Measurements from ENCODE around the gene ADAMTSL2. TPM values are rescaled to one million over a fixed set of nuclear protein-coding genes. Genes with fewer than 3 reads are reported as not detected.

The ADAMTSL2 gene
- total RNA-seq, 1 experiment from 2014 or later = 0.87 TPM

DNA sequence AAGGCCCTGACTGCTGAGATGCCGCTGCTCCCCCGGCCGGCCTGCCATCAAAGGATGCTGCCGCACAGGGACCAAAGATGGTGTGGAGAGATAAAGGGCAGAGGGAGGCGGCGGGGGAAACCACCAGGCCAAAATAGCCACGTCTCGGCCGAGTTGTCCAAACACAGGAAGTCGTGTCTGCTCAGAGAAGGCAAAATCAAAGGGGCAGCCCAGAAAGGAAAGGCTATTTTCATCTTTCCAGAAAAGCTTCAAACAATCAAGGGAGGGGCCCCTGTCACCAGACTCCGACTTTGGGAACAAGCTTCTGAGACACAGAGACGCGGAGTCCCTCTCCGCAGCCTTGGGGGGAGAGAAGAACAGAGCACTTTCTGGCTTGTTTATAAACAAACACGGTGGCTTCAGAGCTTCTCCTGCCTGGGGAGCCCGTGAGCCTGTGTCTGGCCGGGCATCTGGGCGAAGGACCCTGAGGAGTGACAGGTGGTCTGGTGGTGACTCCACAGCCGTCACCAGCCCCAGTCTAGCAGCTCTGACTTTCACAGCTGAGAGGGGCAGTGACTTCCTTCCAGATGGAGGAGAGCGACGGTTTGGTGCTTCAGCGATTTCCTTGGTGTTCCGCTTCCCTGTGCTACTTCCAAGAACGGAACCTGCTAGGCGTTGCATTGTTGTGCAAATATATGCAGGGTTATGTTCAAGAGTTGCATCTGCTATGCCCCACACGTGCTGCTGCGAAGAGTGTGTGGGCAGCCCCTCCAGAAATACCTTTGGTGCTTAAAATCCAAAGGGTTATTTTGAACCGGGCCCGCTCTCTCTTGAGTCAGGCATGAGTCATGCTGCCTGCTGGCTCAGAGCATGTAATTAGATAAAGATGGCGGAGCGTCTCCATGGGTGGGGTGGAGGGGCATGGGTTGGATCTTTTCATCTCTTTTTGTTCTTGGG, 24.0 kb downstream of the ADAMTSL2 start:
- H3K27me3 Mint-ChIP-seq (ENCODE audit: low read depth) = no peaks in the 10 kb centered on the region; the same call in 1 of the 2 replicates
- H3K27ac Mint-ChIP-seq = peak overlapping the region; percentile 91
- peaks cover 22% of the 10 kb centered on the region for H3K4me1 Mint-ChIP-seq
- DNase-seq (ENCODE audit: low spot score) (no peak), ATAC-seq (peak; percentile 46)
- no peak overlapping the region for H3K4me3 Mint-ChIP-seq
- POLR2A ChIA-PET = no interaction called here
- no peaks in the 10 kb centered on the region for H3K36me3 Mint-ChIP-seq
- no peaks in the 10 kb centered on the region; the same call in 1 of the 2 replicates for H3K9me3 Mint-ChIP-seq
- CTCF ChIA-PET = interaction anchor here (0.6 to 0.9 kb wide), 3 partner anchors 7 to 1736 kb away, joined by 3 to 4 read pairs (median 3); no protein-coding TSS in a partner anchor
- TF ChIP-seq, protein P1, sequence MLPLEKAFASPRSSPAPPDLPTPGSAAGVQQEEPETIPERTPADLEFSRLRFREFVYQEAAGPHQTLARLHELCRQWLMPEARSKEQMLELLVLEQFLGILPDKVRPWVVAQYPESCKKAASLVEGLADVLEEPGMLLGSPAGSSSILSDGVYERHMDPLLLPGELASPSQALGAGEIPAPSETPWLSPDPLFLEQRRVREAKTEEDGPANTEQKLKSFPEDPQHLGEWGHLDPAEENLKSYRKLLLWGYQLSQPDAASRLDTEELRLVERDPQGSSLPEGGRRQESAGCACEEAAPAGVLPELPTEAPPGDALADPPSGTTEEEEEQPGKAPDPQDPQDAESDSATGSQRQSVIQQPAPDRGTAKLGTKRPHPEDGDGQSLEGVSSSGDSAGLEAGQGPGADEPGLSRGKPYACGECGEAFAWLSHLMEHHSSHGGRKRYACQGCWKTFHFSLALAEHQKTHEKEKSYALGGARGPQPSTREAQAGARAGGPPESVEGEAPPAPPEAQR (CRISPR knock-in tag; IDR thresholded peaks at IDR 0.05) = no peak
- TF ChIP-seq SOX15 (CRISPR knock-in tag; IDR thresholded peaks at IDR 0.05) (no peak), FOXP1 (CRISPR knock-in tag; IDR thresholded peaks at IDR 0.05; ENCODE audit: borderline replicate concordance) (no peak), ZNF263 (CRISPR knock-in tag; IDR thresholded peaks at IDR 0.05; ENCODE audit: low read depth) (no peak), NFATC4 (CRISPR knock-in tag; IDR thresholded peaks at IDR 0.05) (no peak), ZNF232 (CRISPR knock-in tag; IDR thresholded peaks at IDR 0.05) (no peak), FOXJ3 (CRISPR knock-in tag; IDR thresholded peaks at IDR 0.05; ENCODE audit: borderline replicate concordance) (no peak), ZNF219 (CRISPR knock-in tag; IDR thresholded peaks at IDR 0.05; ENCODE audit: borderline replicate concordance) (no peak), TEAD1 (CRISPR knock-in tag; IDR thresholded peaks at IDR 0.05) (no peak)
- TF ChIP-seq, protein P2, sequence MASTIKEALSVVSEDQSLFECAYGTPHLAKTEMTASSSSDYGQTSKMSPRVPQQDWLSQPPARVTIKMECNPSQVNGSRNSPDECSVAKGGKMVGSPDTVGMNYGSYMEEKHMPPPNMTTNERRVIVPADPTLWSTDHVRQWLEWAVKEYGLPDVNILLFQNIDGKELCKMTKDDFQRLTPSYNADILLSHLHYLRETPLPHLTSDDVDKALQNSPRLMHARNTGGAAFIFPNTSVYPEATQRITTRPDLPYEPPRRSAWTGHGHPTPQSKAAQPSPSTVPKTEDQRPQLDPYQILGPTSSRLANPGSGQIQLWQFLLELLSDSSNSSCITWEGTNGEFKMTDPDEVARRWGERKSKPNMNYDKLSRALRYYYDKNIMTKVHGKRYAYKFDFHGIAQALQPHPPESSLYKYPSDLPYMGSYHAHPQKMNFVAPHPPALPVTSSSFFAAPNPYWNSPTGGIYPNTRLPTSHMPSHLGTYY (CRISPR knock-in tag; IDR thresholded peaks at IDR 0.05) = no peak
- TF ChIP-seq, protein P3, sequence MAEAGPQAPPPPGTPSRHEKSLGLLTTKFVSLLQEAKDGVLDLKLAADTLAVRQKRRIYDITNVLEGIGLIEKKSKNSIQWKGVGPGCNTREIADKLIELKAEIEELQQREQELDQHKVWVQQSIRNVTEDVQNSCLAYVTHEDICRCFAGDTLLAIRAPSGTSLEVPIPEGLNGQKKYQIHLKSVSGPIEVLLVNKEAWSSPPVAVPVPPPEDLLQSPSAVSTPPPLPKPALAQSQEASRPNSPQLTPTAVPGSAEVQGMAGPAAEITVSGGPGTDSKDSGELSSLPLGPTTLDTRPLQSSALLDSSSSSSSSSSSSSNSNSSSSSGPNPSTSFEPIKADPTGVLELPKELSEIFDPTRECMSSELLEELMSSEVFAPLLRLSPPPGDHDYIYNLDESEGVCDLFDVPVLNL (CRISPR knock-in tag; IDR thresholded peaks at IDR 0.05; ENCODE audit: borderline replicate concordance, low read depth) = no peak
- TF ChIP-seq, protein P4, sequence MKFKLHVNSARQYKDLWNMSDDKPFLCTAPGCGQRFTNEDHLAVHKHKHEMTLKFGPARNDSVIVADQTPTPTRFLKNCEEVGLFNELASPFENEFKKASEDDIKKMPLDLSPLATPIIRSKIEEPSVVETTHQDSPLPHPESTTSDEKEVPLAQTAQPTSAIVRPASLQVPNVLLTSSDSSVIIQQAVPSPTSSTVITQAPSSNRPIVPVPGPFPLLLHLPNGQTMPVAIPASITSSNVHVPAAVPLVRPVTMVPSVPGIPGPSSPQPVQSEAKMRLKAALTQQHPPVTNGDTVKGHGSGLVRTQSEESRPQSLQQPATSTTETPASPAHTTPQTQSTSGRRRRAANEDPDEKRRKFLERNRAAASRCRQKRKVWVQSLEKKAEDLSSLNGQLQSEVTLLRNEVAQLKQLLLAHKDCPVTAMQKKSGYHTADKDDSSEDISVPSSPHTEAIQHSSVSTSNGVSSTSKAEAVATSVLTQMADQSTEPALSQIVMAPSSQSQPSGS (CRISPR knock-in tag; IDR thresholded peaks at IDR 0.05; ENCODE audit: borderline replicate concordance, low read depth) = no peak
- TF ChIP-seq, protein P5, sequence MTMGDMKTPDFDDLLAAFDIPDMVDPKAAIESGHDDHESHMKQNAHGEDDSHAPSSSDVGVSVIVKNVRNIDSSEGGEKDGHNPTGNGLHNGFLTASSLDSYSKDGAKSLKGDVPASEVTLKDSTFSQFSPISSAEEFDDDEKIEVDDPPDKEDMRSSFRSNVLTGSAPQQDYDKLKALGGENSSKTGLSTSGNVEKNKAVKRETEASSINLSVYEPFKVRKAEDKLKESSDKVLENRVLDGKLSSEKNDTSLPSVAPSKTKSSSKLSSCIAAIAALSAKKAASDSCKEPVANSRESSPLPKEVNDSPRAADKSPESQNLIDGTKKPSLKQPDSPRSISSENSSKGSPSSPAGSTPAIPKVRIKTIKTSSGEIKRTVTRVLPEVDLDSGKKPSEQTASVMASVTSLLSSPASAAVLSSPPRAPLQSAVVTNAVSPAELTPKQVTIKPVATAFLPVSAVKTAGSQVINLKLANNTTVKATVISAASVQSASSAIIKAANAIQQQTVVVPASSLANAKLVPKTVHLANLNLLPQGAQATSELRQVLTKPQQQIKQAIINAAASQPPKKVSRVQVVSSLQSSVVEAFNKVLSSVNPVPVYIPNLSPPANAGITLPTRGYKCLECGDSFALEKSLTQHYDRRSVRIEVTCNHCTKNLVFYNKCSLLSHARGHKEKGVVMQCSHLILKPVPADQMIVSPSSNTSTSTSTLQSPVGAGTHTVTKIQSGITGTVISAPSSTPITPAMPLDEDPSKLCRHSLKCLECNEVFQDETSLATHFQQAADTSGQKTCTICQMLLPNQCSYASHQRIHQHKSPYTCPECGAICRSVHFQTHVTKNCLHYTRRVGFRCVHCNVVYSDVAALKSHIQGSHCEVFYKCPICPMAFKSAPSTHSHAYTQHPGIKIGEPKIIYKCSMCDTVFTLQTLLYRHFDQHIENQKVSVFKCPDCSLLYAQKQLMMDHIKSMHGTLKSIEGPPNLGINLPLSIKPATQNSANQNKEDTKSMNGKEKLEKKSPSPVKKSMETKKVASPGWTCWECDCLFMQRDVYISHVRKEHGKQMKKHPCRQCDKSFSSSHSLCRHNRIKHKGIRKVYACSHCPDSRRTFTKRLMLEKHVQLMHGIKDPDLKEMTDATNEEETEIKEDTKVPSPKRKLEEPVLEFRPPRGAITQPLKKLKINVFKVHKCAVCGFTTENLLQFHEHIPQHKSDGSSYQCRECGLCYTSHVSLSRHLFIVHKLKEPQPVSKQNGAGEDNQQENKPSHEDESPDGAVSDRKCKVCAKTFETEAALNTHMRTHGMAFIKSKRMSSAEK (CRISPR knock-in tag; IDR thresholded peaks at IDR 0.05; ENCODE audit: borderline replicate concordance) = no peak
- TF ChIP-seq, protein P6, sequence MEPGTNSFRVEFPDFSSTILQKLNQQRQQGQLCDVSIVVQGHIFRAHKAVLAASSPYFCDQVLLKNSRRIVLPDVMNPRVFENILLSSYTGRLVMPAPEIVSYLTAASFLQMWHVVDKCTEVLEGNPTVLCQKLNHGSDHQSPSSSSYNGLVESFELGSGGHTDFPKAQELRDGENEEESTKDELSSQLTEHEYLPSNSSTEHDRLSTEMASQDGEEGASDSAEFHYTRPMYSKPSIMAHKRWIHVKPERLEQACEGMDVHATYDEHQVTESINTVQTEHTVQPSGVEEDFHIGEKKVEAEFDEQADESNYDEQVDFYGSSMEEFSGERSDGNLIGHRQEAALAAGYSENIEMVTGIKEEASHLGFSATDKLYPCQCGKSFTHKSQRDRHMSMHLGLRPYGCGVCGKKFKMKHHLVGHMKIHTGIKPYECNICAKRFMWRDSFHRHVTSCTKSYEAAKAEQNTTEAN (CRISPR knock-in tag; IDR thresholded peaks at IDR 0.05) = no peak
- TF ChIP-seq, protein P7, sequence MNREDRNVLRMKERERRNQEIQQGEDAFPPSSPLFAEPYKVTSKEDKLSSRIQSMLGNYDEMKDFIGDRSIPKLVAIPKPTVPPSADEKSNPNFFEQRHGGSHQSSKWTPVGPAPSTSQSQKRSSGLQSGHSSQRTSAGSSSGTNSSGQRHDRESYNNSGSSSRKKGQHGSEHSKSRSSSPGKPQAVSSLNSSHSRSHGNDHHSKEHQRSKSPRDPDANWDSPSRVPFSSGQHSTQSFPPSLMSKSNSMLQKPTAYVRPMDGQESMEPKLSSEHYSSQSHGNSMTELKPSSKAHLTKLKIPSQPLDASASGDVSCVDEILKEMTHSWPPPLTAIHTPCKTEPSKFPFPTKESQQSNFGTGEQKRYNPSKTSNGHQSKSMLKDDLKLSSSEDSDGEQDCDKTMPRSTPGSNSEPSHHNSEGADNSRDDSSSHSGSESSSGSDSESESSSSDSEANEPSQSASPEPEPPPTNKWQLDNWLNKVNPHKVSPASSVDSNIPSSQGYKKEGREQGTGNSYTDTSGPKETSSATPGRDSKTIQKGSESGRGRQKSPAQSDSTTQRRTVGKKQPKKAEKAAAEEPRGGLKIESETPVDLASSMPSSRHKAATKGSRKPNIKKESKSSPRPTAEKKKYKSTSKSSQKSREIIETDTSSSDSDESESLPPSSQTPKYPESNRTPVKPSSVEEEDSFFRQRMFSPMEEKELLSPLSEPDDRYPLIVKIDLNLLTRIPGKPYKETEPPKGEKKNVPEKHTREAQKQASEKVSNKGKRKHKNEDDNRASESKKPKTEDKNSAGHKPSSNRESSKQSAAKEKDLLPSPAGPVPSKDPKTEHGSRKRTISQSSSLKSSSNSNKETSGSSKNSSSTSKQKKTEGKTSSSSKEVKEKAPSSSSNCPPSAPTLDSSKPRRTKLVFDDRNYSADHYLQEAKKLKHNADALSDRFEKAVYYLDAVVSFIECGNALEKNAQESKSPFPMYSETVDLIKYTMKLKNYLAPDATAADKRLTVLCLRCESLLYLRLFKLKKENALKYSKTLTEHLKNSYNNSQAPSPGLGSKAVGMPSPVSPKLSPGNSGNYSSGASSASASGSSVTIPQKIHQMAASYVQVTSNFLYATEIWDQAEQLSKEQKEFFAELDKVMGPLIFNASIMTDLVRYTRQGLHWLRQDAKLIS (CRISPR knock-in tag; IDR thresholded peaks at IDR 0.05; ENCODE audit: borderline replicate concordance) = no peak
- TF ChIP-seq, protein P8, sequence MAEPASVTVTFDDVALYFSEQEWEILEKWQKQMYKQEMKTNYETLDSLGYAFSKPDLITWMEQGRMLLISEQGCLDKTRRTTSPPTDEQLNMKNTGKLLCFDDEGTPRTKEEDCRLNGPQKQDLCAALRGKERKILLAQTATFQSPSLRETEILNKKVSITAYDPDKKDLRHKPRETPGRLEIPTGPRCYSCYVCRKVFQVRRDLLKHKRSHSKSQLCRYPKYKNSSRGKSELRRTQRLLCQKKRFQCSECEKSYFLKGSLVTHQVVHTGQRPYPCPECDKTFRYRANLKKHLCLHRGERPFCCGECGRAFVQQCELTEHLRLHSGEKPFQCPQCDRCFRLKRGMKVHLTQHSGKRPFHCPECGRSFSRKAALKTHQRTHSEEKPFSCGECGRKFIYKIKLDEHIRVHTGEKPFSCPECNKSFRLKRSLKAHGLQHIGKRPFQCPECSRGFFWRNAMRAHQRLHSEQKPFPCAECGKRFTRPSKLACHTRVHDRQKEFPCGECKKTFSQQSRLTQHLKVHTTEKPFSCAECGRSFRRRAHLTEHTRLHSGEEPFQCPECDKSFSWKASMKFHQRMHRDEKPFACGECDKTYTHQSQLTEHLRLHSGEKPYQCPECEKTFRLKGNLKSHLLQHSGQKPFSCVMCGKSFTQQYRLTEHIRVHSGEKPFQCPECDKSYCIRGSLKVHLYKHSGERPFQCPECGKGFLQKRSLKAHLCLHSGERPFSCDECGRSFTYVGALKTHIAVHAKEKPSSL (CRISPR knock-in tag; conservative IDR thresholded peaks at IDR 0.05) = no peak
